ENCODE data around the gene IFNAR1.
A peak's percentile ranks its signal among the peaks of the same experiment; 100 is the strongest.

The IFNAR1 gene

DNA sequence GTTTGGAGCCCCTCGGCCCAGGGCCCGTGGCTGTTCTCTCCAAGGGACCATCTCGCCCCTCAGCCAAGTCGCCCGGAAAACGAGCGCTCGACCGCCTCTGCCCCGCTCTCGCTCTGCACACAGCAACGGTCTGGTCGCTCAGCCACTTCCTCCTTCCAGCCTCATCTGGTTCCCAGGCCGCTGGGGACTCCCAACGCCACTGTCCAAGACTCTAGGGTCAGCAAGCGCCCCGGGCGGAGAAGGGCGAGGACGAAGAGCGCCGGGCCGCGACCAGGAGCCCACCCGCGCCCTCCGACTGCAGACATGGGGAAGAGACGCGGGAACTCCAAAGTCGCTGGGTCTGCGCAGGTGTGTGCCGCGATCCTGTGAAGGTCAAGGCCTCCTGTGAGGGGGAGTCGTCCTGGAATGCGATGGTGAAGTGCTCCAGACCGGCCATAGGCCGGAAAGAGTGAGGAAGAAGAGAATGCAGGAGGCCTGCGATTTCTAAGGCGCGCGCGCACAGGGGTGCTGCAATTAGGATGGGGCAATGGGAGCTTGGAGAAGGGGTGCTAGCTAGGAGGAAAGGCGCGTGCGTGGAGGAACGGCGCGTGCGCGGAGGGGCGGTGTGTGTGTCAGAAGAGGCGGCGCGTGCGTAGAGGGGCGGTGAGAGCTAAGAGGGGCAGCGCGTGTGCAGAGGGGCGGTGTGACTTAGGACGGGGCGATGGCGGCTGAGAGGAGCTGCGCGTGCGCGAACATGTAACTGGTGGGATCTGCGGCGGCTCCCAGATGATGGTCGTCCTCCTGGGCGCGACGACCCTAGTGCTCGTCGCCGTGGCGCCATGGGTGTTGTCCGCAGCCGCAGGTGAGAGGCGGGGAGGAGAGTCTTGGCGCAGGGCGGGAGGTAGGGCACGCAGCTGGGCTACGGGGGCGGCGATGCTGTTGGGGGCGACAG is at the start of gene IFNAR1:
TSS of gene IFNAR1 (plus strand) at position 680 of the 931 bp plus-strand sequence. CDS start at position 766, 86 bp downstream.
- Mint-ChIP-seq H3K9me3 (no peaks in the 10 kb centered on the region), H3K4me1 (peaks cover 16% of the 10 kb centered on the region), H3K27me3 (no peaks in the 10 kb centered on the region), H3K4me3 (no peak within 1 kb of the TSS), H3K27ac (no peak within 1 kb of the TSS)
- ATAC-seq: peak; percentile 96
- peak; percentile 97 to 98 for DNase-seq

DNA sequence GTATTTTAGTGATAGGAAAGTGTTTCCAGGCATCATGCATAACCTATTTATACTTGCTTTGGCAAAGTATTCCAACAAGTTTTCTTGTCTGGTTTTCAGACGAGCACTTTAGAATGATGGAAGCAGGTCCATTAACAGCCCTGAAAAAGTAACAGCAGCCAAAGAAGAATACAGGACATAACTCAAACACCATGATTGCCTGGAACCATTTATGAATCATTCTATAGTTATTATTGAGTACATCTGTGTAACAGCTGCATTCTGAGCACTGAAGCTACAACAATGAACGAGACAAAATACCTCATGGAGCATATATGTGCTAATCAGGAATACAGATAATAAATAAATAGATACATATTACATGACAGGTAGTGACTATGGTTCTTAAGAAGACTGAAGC is 46.0 kb upstream of the IFNAR1 start:
- DNase-seq (no peak), ATAC-seq (no peak)
- Mint-ChIP-seq H3K27ac (no peak overlapping the region), H3K9me3 (peaks cover 0 to 11% of the 10 kb centered on the region in 2 donors), H3K27me3 (no peaks in the 10 kb centered on the region), H3K4me3 (no peak overlapping the region), H3K4me1 (no peaks in the 10 kb centered on the region)

DNA sequence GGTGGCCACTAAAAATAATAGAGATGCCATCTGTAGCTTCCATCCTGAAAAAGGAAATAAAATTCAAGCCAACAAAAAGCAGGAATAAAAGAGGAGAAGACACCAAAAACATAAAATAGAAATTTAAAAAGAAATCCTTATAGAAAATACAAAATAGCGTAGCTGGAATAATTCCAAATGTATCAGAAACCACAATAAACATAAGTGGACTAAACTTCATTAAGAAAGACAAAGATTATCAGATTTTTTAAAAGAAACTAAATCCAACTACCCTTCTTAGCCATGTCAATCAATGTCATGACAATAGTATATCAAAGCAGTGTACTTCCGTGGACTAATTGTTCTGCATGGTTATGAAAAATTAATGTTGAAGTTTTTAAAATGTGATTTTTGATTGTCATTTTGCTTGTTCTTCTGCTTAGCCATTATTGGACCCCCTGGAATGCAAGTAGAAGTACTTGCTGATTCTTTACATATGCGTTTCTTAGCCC is 45.4 kb upstream of the IFNAR1 start:
- Mint-ChIP-seq H3K27ac (no peak overlapping the region), H3K4me3 (no peak overlapping the region), H3K4me1 (no peaks in the 10 kb centered on the region), H3K9me3 (peaks cover 0 to 11% of the 10 kb centered on the region in 2 donors), H3K27me3 (no peaks in the 10 kb centered on the region)
- ATAC-seq: no peak
- no peak for DNase-seq

DNA sequence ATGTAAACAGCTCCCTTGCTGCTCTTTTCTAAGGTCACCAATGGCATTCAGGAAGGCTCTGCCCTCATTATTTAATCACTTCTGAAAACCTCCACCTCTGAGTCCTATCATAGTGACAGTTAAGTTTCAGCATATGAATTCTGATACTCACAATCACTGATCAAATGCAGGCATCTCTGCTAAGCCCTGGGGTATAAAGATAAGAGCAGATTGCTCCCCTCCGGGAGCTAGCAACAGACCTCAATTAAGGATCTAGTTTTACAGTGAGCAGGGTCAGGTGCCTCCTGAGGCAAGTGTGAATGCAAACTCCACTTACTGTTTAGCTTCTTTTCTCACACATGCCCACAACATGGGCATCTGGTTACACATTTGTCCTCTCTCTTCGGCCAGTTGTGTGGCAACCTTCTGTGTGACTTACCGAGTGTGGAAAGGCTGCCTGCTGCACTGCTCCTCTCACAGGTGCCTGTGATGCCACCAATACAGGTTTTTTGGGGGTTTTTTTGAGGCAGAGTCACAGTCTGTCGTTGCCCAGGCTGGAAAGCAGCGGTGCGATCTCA is 43.6 kb upstream of the IFNAR1 start:
- H3K4me1 Mint-ChIP-seq: no peaks in the 10 kb centered on the region
- no peak overlapping the region for H3K27ac Mint-ChIP-seq
- H3K27me3 Mint-ChIP-seq: no peaks in the 10 kb centered on the region
- H3K9me3 Mint-ChIP-seq: peaks cover 0 to 11% of the 10 kb centered on the region in 2 donors
- ATAC-seq (no peak), DNase-seq (no peak)
- no peak overlapping the region for H3K4me3 Mint-ChIP-seq

DNA sequence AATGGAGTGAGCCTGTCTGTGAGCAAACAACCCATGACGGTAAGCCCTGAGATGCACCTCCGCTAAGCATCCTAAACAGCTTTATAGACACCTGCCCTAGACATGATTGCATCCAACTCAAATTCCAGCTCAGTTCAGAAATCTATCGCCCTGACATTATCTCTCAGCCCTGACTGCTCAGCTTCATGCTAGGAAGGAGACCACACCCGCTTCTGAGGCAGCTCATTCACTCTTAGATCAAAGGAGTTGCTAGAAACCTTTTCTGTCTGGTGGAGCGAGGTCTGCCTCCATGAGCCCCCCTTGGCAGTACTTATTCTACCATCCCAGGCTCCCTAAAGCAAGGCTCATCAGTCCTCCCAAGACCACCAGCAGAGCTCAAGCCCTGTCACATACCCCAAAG is 41.6 kb upstream of the IFNAR1 start:
- no peaks in the 10 kb centered on the region for H3K27me3 Mint-ChIP-seq
- H3K9me3 Mint-ChIP-seq: peaks cover 0 to 11% of the 10 kb centered on the region in 2 donors
- H3K4me1 Mint-ChIP-seq: no peaks in the 10 kb centered on the region
- peak overlapping the region in 1 of 2 donors; percentile 82 for H3K27ac Mint-ChIP-seq
- H3K4me3 Mint-ChIP-seq: no peak overlapping the region
- no peak for ATAC-seq
- DNase-seq: no peak

DNA sequence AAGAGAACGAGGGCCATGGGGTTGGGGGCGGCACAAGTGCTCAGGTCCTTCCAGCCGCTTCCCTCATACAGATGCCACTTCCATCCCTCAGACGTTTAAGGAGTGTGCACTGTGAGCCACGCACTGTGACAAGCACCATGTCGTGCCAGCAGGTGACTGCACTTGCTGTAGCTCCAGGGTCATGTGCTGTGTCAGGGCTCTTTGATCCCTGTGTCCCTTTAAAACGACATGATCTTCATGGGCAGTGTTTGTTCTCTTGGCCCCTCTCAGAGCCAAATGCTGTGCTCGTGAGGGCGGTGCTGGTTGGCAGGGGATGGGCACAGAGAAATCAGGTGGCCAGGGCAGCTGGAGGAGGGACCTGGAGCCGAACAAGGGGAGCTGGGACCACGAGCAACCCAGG is 38.7 kb upstream of the IFNAR1 start:
- ATAC-seq (no peak), DNase-seq (no peak)
- Mint-ChIP-seq H3K4me3 (no peak overlapping the region), H3K27ac (peak overlapping the region in 1 of 2 donors; percentile 77), H3K4me1 (no peaks in the 10 kb centered on the region), H3K27me3 (no peaks in the 10 kb centered on the region), H3K9me3 (no peaks in the 10 kb centered on the region)

DNA sequence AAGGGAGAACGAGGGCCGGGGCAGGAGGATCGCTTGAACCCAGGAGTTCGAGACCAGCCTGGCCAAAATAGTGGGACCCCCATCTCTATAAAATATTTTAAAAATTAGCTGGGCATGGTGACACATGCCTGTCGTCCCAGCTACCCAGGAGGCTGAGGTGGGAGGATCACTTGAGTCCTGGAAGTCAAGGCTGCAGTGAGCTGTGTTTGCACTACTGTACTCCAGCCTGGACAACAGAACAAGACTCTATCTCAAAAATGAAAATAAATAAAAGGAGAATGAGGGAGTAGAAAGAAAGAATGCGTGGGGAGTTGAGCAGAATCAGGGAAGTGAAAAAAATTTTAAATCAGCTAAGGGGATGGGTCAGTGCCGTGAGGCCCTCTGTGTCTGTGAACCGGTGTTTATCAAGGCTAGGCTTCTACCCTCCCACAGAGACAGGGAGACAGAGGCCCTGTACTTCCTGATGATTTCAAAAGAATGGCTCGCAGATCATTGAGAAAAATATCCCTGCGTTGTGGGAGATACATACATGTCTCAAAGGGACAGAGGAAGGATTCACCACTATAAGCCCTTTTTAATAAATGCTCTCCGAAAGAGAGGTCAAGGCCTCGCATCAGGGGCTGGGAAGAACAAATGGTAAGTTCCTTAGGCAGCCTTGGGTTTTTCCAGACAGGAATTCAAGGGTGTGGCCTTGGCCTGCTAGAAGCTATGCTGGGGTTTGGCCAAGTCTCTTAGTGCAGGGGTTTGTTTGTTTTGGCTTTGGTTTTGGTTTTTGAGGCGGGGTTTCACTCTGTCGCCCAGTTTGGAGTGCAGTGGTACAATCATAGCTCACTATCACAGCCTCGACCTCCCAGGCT is 37.9 kb upstream of the IFNAR1 start:
- ATAC-seq (no peak), DNase-seq (no peak)
- H3K27me3 Mint-ChIP-seq: no peaks in the 10 kb centered on the region
- H3K4me1 Mint-ChIP-seq: peaks cover 2% of the 10 kb centered on the region
- H3K4me3 Mint-ChIP-seq: no peak overlapping the region
- no peaks in the 10 kb centered on the region for H3K9me3 Mint-ChIP-seq
- peak overlapping the region; percentile 42 to 72 for H3K27ac Mint-ChIP-seq

DNA sequence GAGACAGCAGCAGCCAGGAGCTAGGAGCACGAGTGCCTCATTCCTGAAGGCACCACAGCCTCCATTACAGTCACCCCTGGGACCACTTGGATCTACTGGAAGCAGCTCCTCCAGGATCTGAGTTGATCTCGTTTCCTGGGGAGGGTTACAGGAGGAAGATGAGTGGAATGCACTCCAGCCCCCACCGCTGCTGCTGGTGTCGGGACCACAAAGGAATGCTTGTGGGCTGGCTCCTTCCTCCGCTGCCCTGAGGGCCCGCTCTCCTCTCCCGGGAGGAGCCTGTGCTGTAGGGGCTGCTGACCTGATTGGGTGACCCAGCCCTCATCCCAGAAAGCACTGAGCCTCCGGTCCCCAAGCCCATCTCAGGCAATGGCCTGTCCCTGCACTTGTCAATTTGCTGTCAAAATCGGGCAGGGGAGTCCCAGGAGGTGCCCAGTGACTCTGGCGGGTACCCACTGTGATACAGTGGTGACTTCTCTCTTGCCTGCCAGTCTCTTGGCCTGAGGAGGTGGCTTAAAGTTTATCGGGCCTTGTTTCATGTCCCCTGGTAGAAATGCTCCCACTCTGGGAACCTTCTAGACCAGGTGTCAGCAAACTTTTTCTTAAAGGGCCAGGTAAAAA is 35.5 kb upstream of the IFNAR1 start:
- peak overlapping the region; percentile 19 to 48 for H3K27ac Mint-ChIP-seq
- DNase-seq (no peak), ATAC-seq (no peak)
- H3K27me3 Mint-ChIP-seq: no peaks in the 10 kb centered on the region
- peaks cover 27% of the 10 kb centered on the region for H3K4me1 Mint-ChIP-seq
- no peaks in the 10 kb centered on the region for H3K9me3 Mint-ChIP-seq
- H3K4me3 Mint-ChIP-seq: no peak overlapping the region

DNA sequence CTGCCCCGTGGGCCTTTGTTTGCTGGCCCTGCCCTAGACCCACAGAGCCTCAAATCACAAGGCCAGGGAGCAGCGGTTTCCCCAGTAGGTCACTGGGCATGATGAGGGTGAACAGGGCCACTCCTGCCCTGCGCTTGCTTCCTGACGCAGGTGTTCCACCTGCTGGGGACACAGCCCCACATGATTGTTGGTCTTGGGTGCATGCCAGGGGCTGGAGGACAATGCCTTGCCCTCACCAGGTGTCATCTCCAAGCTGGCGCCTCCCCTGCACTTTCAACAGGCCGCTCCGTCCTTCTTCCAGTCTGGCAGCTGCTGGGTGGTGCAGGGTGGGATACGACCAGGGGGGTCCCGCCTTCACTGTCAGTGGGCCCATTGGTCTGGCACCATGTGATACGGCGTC is 34.3 kb upstream of the IFNAR1 start:
- Mint-ChIP-seq H3K4me1 (peaks cover 33% of the 10 kb centered on the region), H3K27ac (no peak overlapping the region), H3K9me3 (no peaks in the 10 kb centered on the region), H3K27me3 (no peaks in the 10 kb centered on the region), H3K4me3 (no peak overlapping the region)
- no peak for ATAC-seq
- no peak for DNase-seq

DNA sequence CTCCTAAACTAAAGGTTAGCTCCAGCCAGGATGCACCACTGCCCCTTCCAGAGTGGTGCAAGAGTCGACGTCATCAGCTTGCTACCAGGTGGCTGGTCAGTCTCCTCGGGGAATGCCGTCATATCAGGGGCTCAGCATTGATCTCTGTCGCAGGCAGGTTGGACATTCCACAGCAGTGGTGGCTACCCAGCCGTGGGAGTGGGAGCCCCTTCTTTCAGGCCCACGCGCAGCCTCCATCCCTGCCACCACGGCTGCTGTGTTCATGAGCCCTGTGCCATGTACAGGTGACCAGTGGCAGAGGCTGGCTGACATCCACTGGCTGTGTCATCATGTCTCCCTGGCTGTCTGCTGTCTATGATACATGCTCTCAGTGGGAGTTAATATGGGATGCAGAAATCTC is 33.1 kb upstream of the IFNAR1 start:
- no peak for ATAC-seq
- Mint-ChIP-seq H3K4me1 (peaks cover 33% of the 10 kb centered on the region), H3K27me3 (no peaks in the 10 kb centered on the region), H3K27ac (peak overlapping the region in 1 of 2 donors; percentile 61), H3K9me3 (no peaks in the 10 kb centered on the region), H3K4me3 (no peak overlapping the region)
- DNase-seq: no peak

DNA sequence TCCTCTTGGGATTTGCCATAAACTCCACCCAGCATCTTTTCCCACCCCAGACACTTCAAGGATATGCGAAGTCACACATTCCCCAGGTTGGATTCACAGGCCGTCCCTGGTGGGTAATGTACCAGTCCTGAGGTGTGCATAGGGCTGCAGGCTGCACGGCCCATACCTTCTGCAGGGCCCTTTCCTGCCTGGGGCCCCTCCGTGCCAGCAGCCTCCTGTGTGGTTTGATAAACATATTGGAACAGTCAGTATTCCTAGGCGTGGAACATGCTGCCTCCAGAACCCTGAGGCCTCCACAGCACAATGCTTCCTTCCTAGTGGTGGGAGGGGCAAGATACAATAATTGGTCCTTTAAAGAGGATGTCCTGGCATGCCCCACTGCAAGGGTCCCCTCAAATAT is 32.0 kb upstream of the IFNAR1 start:
- H3K4me3 Mint-ChIP-seq: no peak overlapping the region
- H3K4me1 Mint-ChIP-seq: peaks cover 33% of the 10 kb centered on the region
- DNase-seq (no peak), ATAC-seq (no peak)
- H3K27me3 Mint-ChIP-seq: no peaks in the 10 kb centered on the region
- H3K9me3 Mint-ChIP-seq: no peaks in the 10 kb centered on the region
- peak overlapping the region in 1 of 2 donors; percentile 57 for H3K27ac Mint-ChIP-seq

DNA sequence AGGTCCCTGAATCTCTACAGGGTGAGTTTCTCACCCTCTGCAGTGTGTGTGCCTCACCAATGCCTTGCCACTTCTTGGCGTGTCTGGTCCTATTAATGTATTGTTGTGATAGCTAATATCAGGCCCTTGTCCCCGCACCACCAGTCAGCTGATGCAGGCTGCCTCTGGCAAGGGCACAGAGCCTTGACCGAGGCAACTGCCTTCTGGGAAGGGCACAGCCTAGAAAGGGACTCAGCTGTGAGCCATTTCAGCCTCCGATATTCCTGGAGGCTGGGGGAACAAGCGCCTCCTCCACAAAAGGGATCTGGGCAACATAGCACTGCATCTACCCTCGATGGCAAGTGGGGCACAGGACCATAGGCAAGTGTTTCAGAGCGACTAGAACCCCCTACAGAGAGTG is 31.6 kb upstream of the IFNAR1 start:
- no peak for ATAC-seq
- Mint-ChIP-seq H3K27me3 (no peaks in the 10 kb centered on the region), H3K4me1 (peaks cover 37% of the 10 kb centered on the region), H3K4me3 (peak overlapping the region in 1 of 2 donors; percentile 25), H3K9me3 (no peaks in the 10 kb centered on the region), H3K27ac (no peak overlapping the region)
- no peak for DNase-seq

DNA sequence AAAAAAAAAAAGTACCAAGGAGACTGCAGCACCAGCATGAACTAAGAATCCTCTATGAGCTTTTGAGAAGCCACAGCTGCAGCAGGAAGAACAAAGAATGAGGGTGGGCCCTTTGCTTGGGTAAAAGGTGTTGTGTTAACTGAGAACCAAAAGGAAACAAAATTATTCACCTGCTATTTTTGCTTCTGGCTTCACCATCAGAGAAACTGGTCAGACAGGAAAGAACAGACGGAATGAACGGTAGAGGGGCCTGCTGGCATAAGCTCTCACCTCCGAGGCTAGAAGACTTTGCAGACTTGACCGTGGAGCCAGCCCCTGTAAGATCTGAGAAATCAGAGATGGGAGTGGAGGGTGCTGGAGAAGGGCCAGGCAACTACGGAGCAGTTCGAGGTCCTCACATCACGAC is 31.0 kb upstream of the IFNAR1 start:
- Mint-ChIP-seq H3K9me3 (no peaks in the 10 kb centered on the region), H3K4me1 (peaks cover 44% of the 10 kb centered on the region), H3K27ac (peak overlapping the region in 1 of 2 donors; percentile 17), H3K4me3 (peak overlapping the region in 1 of 2 donors; percentile 45), H3K27me3 (no peaks in the 10 kb centered on the region)
- ATAC-seq (peak; percentile 28), DNase-seq (no peak)

DNA sequence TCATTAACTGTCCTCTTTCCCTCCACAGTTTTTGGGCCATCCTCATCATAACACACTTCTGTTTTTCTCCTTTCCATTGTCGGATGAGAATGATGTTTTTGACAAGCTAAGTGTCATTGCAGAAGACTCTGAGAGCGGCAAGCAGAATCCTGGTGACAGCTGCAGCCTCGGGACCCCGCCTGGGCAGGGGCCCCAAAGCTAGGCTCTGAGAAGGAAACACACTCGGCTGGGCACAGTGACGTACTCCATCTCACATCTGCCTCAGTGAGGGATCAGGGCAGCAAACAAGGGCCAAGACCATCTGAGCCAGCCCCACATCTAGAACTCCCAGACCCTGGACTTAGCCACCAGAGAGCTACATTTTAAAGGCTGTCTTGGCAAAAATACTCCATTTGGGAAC is 28.6 kb upstream of the IFNAR1 start:
- Mint-ChIP-seq H3K4me3 (no peak overlapping the region), H3K27me3 (no peaks in the 10 kb centered on the region), H3K9me3 (no peaks in the 10 kb centered on the region), H3K4me1 (peaks cover 67% of the 10 kb centered on the region), H3K27ac (no peak overlapping the region)
- DNase-seq: no peak
- ATAC-seq: no peak

DNA sequence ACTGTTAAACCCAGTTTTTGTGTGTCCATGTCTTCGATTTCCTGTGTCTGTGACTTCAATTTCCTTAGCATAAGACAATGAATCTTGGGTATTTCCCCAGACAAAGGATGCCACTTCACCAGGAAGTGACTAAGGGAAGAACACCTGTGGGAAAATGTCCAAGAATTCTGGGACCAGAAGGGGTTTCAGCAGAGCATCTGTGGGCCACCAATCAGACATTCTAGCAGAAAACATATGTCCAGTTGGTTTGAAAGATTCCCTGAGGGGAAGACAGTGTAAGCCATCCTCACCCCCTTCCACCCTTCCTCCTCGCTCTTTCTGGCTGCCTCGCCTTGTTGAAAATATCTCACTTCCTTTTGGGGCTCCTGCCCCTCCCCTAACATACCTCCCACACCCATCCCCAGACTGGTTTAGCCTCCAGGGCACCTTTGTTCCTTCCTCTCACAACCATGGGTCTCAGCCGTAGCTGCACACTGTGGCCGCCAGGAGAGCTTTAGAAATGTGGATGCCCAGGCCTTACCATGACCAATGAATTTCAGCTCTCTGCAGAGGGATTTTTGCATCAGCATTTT is 25.5 kb upstream of the IFNAR1 start:
- H3K27me3 Mint-ChIP-seq: no peaks in the 10 kb centered on the region
- DNase-seq: peak; percentile 39 to 51
- peak overlapping the region; percentile 58 to 65 for H3K4me3 Mint-ChIP-seq
- peak; percentile 93 for ATAC-seq
- peaks cover 47% of the 10 kb centered on the region for H3K4me1 Mint-ChIP-seq
- peak overlapping the region; percentile 4 to 95 for H3K27ac Mint-ChIP-seq
- no peaks in the 10 kb centered on the region for H3K9me3 Mint-ChIP-seq
